RWPE2 (cell line): ENCODE measurements around the gene C1QTNF1.
A peak's percentile ranks its signal among the peaks of the same experiment; 100 is the strongest.

ENCODE experiments used
- ATAC-seq: fragments of 200-7000 bp; cut with Tn5 transposase; 3 replicates; pipeline ENCODE4 v1.9.1; 2021; ENCODE audit warnings: low read depth
- DNase-seq: peaks from one replicate; pipeline ENCODE4 v3.0.0-alpha.2; 2020; ENCODE audit warnings: low spot score
- H3K27ac ChIP-seq: fragments of 450-650 bp; 2 replicates; pipeline ENCODE4 v1.5.1; 2017; ENCODE audit warnings: mild to moderate bottlenecking; ENCODE audit not compliant: poor library complexity, severe bottlenecking
- H3K27me3 ChIP-seq: fragments of 250-450 bp; sonication (Bioruptor Pico); 2 replicates; pipeline ENCODE4 v1.5.1; 2021; ENCODE audit warnings: mild to moderate bottlenecking, moderate library complexity; ENCODE audit not compliant: insufficient read depth, poor library complexity, severe bottlenecking
- H3K36me3 ChIP-seq: fragments of 250-450 bp; sonication (Bioruptor Pico); 2 replicates; pipeline ENCODE4 v1.5.1; 2020; ENCODE audit warnings: low read depth, mild to moderate bottlenecking, moderate library complexity
- H3K4me1 ChIP-seq: fragments of 250-450 bp; sonication (Bioruptor Pico); 2 replicates; pipeline ENCODE4 v1.5.1; 2021; ENCODE audit warnings: mild to moderate bottlenecking, moderate library complexity; ENCODE audit not compliant: insufficient read depth, poor library complexity, severe bottlenecking
- H3K4me3 ChIP-seq: fragments of 250-450 bp; sonication (Bioruptor Pico); 2 replicates; pipeline ENCODE4 v1.5.1; 2021; ENCODE audit warnings: mild to moderate bottlenecking, moderate library complexity; ENCODE audit not compliant: severe bottlenecking
- H3K9me3 ChIP-seq: fragments of 250-450 bp; sonication (Bioruptor Pico); 2 replicates; pipeline ENCODE4 v1.5.1; 2021; ENCODE audit warnings: mild to moderate bottlenecking, moderate library complexity; ENCODE audit not compliant: severe bottlenecking
- CTCF ChIP-seq: fragments of 450-650 bp; IDR thresholded peaks from one replicate; pipeline ENCODE4 v1.5.1; 2017; ENCODE audit warnings: mild to moderate bottlenecking, moderate library complexity; ENCODE audit not compliant: poor library complexity, severe bottlenecking

The C1QTNF1 gene

DNA sequence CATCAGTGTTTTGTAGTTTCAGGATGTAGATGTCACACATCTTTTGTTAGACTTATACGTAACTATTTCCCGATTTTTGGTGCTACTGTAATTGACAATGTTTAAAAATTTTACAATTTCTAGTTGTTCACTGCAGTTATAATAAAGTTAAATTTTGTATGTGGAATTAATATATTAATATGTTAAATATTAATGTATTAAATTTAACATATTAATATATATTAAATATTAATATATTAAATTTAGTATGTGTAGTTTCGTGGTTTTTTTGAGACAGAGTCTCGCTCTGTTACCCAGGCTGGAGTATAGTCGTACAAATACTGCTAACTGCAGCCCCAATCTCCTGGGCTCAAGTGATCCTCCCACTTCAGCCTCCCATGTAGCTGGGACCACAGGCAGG lies 38.6 kb upstream of the C1QTNF1 start:
- Histone ChIP-seq H3K9me3 (no peaks in the 10 kb centered on the region), H3K4me3 (no peak overlapping the region), H3K27ac (no peak overlapping the region), H3K27me3 (no peaks in the 10 kb centered on the region), H3K36me3 (peaks cover 10% of the 10 kb centered on the region; the same call in 1 of the 2 replicates), H3K4me1 (peaks cover 17% of the 10 kb centered on the region)
- DNase-seq (no peak), ATAC-seq (no peak)
- no peak for TF ChIP-seq CTCF

GRCh38 chr17:78986048-78986648 lies 37.8 kb upstream of the C1QTNF1 start:
- Histone ChIP-seq H3K27ac (peak overlapping the region; percentile 73), H3K9me3 (no peaks in the 10 kb centered on the region), H3K4me3 (no peak overlapping the region), H3K27me3 (no peaks in the 10 kb centered on the region), H3K36me3 (peaks cover 18% of the 10 kb centered on the region), H3K4me1 (peaks cover 17% of the 10 kb centered on the region)
- no peak for DNase-seq
- no peak for ATAC-seq
- peak; percentile 41 for TF ChIP-seq CTCF

GRCh38 chr17:78986649-78987328 lies 37.2 kb upstream of the C1QTNF1 start:
- no peak for TF ChIP-seq CTCF
- H3K36me3 ChIP-seq, result peaks cover 22% of the 10 kb centered on the region
- DNase-seq (no peak), ATAC-seq (peak; percentile 81)
- no peaks in the 10 kb centered on the region for H3K9me3 ChIP-seq
- peaks cover 17% of the 10 kb centered on the region for H3K4me1 ChIP-seq
- H3K27me3 ChIP-seq, result no peaks in the 10 kb centered on the region
- H3K27ac ChIP-seq, result peak overlapping the region; percentile 73
- H3K4me3 ChIP-seq, result no peak overlapping the region

DNA sequence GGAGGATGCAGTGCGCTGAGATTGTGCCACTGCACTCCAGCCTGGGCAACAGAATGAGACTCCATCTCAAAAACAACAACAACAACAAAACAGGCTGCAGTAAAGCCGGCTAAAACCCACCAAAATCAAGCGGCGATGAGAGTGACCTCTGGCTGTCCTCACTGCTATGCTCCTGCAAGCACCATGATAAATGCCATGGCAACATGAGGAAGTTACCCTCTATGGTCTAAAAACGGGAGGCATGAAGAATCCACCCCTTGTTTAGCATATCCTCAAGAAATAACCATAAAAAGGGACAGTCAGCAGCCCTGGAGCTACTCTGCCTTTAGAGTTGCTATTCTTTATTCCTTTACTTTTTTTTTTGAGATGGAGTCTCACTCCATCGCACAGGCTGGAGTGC lies 35.8 kb upstream of the C1QTNF1 start:
- H3K4me3 ChIP-seq, result no peak overlapping the region
- peaks cover 32% of the 10 kb centered on the region for H3K36me3 ChIP-seq
- H3K27ac ChIP-seq, result no peak overlapping the region
- no peak for TF ChIP-seq CTCF
- no peak for DNase-seq
- no peaks in the 10 kb centered on the region for H3K27me3 ChIP-seq
- H3K9me3 ChIP-seq, result no peaks in the 10 kb centered on the region
- peaks cover 17% of the 10 kb centered on the region for H3K4me1 ChIP-seq
- no peak for ATAC-seq
